ENCODE measurements around the gene IRGQ. TPM values are rescaled to one million over a fixed set of nuclear protein-coding genes. Genes with fewer than 3 reads are reported as not detected.

IRGQ gene
- total and polyA plus RNA-seq, 2 donors (not counting 3 experiments of a cell fraction or from before 2014, with no cell fraction given): 15.8 to 33.2 TPM

GRCh38 chr19:43595605-43595998, 332 bp downstream of the IRGQ start:
- TF ChIP-seq POLR2A (IDR thresholded peaks at IDR 0.05; ENCODE audit: low read depth, low read length) (no peak), MYC (IDR thresholded peaks at IDR 0.05; ENCODE audit: low read depth, low read length) (no peak), CTCF (IDR thresholded peaks at IDR 0.05; ENCODE audit: extremely low read depth in 1 of 2, insufficient read depth in 1 of 2, low read depth in 1 of 2, low read length in 2 of 2) (no peak), EZH2 (IDR thresholded peaks at IDR 0.05; ENCODE audit: borderline replicate concordance, low read depth, low read length, severe bottlenecking) (no peak), MAX (IDR thresholded peaks at IDR 0.05; ENCODE audit: insufficient read depth, insufficient read length) (no peak), POLR2AphosphoS5 (IDR thresholded peaks at IDR 0.05; ENCODE audit: insufficient read depth, low read depth, low read length) (no peak), GATA2 (IDR thresholded peaks at IDR 0.05; ENCODE audit: insufficient read depth, insufficient read length, low read depth, low read length) (no peak), FOS (IDR thresholded peaks at IDR 0.05; ENCODE audit: borderline replicate concordance, insufficient read depth, low read length) (no peak)
- POLR2A ChIA-PET: interaction anchor here (0.7 to 0.9 kb wide), 2 partner anchors 36 to 73 kb away, joined by 3 to 6 read pairs; no protein-coding TSS in a partner anchor
- no peaks in the 10 kb centered on the region for H3K9me3 ChIP-seq (replicated peaks; ENCODE audit: control insufficient read depth, insufficient read depth, low read length)
- DNase-seq (ENCODE audit: low read depth, low spot score): no peak
- no peak for FAIRE-seq
- H3K27ac ChIP-seq (ENCODE audit: insufficient read depth, low read depth, low read length): peak overlapping the region; percentile 71
- BruUV-seq (replicated peaks): TSS peak; percentile 64
- peak overlapping the region; percentile 94 for H3K9ac ChIP-seq (replicated peaks; ENCODE audit: extremely low read depth, insufficient read depth, low read length)
- H3K27me3 ChIP-seq (ENCODE audit: control insufficient read depth in 2 of 2, insufficient read depth in 2 of 2, low read length in 2 of 2): no peaks in the 10 kb centered on the region
- peak overlapping the region; percentile 26 for H3K4me2 ChIP-seq (ENCODE audit: insufficient read depth, low read length)
- peak overlapping the region; percentile 2 for H2AFZ ChIP-seq (ENCODE audit: low read depth, low read length)
- peak overlapping the region; percentile 69 to 74 (median 72) for H3K4me3 ChIP-seq (replicated peaks in 1 of 3; ENCODE audit: insufficient read depth in 1 of 3, low read depth in 1 of 3, low read length in 3 of 3)
- H3K79me2 ChIP-seq (ENCODE audit: control insufficient read depth, insufficient read depth, low read length): peaks cover 40% of the 10 kb centered on the region
- H3K36me3 ChIP-seq (ENCODE audit: control insufficient read depth in 2 of 2, extremely low read depth in 1 of 2, insufficient read depth in 2 of 2, low read length in 2 of 2): peaks cover 12 to 28% of the 10 kb centered on the region in 2 experiments
- no peaks in the 10 kb centered on the region for H3K9me1 ChIP-seq (replicated peaks; ENCODE audit: control insufficient read depth, extremely low read depth, insufficient read depth, low read length)
- no peaks in the 10 kb centered on the region for H4K20me1 ChIP-seq (replicated peaks; ENCODE audit: control insufficient read depth, extremely low read depth, insufficient read depth, low read length)
- dilution Hi-C loops (cut with MboI; ENCODE audit: extremely low pct_ligation_motif_present, low sequenced_read_pairs) (no loop called here), intact Hi-C loops (cut with micrococcal nuclease) (loop anchor here (1.0 kb wide), 1 partner anchor 148 kb away; no protein-coding TSS in a partner anchor)
- H3K4me1 ChIP-seq (ENCODE audit: control insufficient read depth, extremely low read depth, insufficient read depth, low read length): peaks cover 24% of the 10 kb centered on the region
- CTCF ChIA-PET: interaction anchor here (0.6 to 5.7 kb wide), 18 partner anchors 10 to 214 kb away, joined by 3 to 158 read pairs (median 4); partner anchors contain the start of genes PINLYP, XRCC1 and ZNF575
